HEK293 (cell line): Measurements from ENCODE around the gene CTNNA2.

Experiments
- CTCF ChIP-seq: fragments of 450-650 bp; formaldehyde crosslinking; IDR thresholded peaks from 2 replicates; pipeline ENCODE4 v1.5.1; 2016; ENCODE audit warnings: missing biosample characterization, missing genetic modification characterization
- ZBTB21 ChIP-seq: fragments of 450-650 bp; formaldehyde crosslinking; IDR thresholded peaks from 2 replicates; pipeline ENCODE4 v1.5.1; 2017; ENCODE audit warnings: missing biosample characterization, missing genetic modification characterization
- ZNF280D ChIP-seq: fragments of 450-650 bp; formaldehyde crosslinking; IDR thresholded peaks from 2 replicates; pipeline ENCODE4 v1.5.1; 2016; ENCODE audit warnings: missing biosample characterization, missing genetic modification characterization
- ZNF292 ChIP-seq: fragments of 450-650 bp; formaldehyde crosslinking; IDR thresholded peaks from 2 replicates; pipeline ENCODE4 v1.5.1; 2016; ENCODE audit warnings: low read depth, missing biosample characterization, missing genetic modification characterization, borderline replicate concordance
- ZNF341 ChIP-seq: fragments of 450-650 bp; formaldehyde crosslinking; IDR thresholded peaks from 2 replicates; pipeline ENCODE4; 2016; ENCODE audit warnings: low read depth, missing biosample characterization, missing genetic modification characterization
- ZNF571 ChIP-seq: fragments of 450-650 bp; formaldehyde crosslinking; IDR thresholded peaks from 2 replicates; pipeline ENCODE4 v1.5.0; 2017; ENCODE audit warnings: missing biosample characterization, missing genetic modification characterization
- ZNF580 ChIP-seq: fragments of 450-650 bp; formaldehyde crosslinking; IDR thresholded peaks from 2 replicates; pipeline ENCODE4 v1.5.1; 2016; ENCODE audit warnings: missing biosample characterization, missing genetic modification characterization
- ZNF624 ChIP-seq: fragments of 450-650 bp; formaldehyde crosslinking; IDR thresholded peaks from 2 replicates; pipeline ENCODE4 v1.5.1; 2017; ENCODE audit warnings: missing biosample characterization, missing genetic modification characterization
- ZNF626 ChIP-seq: fragments of 450-650 bp; sonication (Bioruptor Pico); formaldehyde crosslinking; IDR thresholded peaks from 2 replicates; pipeline ENCODE4 v1.5.1; 2018; ENCODE audit warnings: missing biosample characterization, missing genetic modification characterization, inconsistent platforms
- ZNF785 ChIP-seq: fragments of 450-650 bp; formaldehyde crosslinking; IDR thresholded peaks from 2 replicates; pipeline ENCODE4 v1.5.1; 2016; ENCODE audit warnings: missing biosample characterization, missing genetic modification characterization
- ZNF830 ChIP-seq: fragments of 450-650 bp; IDR thresholded peaks from 2 replicates; pipeline ENCODE4 v1.5.0; 2018; ENCODE audit warnings: missing biosample characterization, missing genetic modification characterization, low read depth, mild to moderate bottlenecking, moderate library complexity

GRCh38 chr2:79960519-79960918, 447.7 kb downstream of the CTNNA2 start:
- TF ChIP-seq ZNF624 (tag by site-specific recombination) (no peak), CTCF (tag by site-specific recombination) (no peak), ZBTB21 (tag by site-specific recombination) (no peak), ZNF830 (no peak), ZNF280D (tag by site-specific recombination) (no peak), ZNF571 (no peak), ZNF580 (tag by site-specific recombination) (no peak), ZNF626 (no peak), ZNF292 (tag by site-specific recombination) (no peak), ZNF341 (tag by site-specific recombination) (no peak), ZNF785 (no peak)
